ENCODE results near the gene LIF. TPM values are rescaled to one million over a fixed set of nuclear protein-coding genes. Genes with fewer than 3 reads are reported as not detected.

The LIF gene
- polyA plus RNA-seq, 1 of the 3 experiments (the other 2 are of a cell fraction): 24.6 TPM

DNA sequence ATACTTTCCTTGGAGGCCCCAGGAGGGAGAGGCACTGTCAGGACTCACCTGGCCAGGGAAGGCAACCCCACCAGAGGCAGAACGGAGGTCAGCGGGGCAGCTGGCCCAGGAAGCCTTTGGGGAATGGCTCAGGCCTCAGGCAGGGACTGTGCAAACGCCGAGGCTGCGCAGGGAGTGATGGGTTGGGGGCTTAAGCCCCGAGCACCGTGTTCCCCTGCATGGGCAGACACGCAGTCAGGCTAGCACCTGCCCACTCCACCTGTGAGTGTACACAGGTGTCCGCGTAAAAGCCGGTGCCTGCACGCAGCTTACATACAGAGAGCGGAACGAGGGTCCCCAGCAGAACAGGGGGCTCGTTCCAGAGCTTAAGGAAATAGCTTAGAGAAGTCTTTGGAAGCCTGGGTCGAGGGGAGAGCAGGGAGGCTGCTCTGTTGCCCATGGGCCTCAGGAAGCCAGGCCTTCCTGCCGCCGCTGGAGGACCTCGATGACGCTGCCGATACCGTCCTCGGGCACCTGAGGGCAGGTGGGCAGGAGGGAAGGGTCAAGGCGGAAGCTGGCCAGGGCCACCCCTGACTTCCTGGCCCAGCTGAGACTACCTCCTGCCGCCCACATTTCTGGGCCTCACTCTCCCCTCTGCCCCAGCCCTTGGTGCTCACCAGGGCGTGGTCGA, 38.8 kb upstream of the LIF start:
- POLR2A ChIA-PET: no interaction called here
- Histone ChIP-seq H3K4me2 (no peak overlapping the region), H3K36me3 (replicated peaks in 1 of 2; ENCODE audit: control insufficient read depth in 1 of 2, insufficient read depth in 2 of 2, low read length in 1 of 2) (peaks cover 0 to 2% of the 10 kb centered on the region in 2 experiments), H2AFZ (ENCODE audit: low read depth) (no peak overlapping the region), H3K9me3 (no peaks in the 10 kb centered on the region), H3F3A (replicated peaks; ENCODE audit: insufficient read depth) (peaks cover 18% of the 10 kb centered on the region), H3K9ac (no peak overlapping the region), H3K27ac (ENCODE audit: low read depth in 2 of 2, low read length in 1 of 2) (no peak overlapping the region), H3K9me2 (no peaks in the 10 kb centered on the region), H3K79me2 (ENCODE audit: insufficient read depth) (no peaks in the 10 kb centered on the region), H3K27me3 (ENCODE audit: insufficient read depth) (no peaks in the 10 kb centered on the region), H4K20me1 (ENCODE audit: insufficient read depth) (peaks cover 4% of the 10 kb centered on the region; the same call in 1 of the 2 replicates), H3K4me3 (ENCODE audit: low read depth in 2 of 2, low read length in 1 of 2) (no peak overlapping the region), H3K4me1 (ENCODE audit: control insufficient read depth in 1 of 2, insufficient read depth in 2 of 2, low read depth in 1 of 2, low read length in 1 of 2) (peaks cover 6 to 17% of the 10 kb centered on the region in 2 experiments; a peak in 2 of 4 replicates)
- TF ChIP-seq TCF12 (IDR thresholded peaks at IDR 0.05) (no peak), NRF1 (IDR thresholded peaks at IDR 0.05; ENCODE audit: low read depth, low read length) (no peak), FOXM1 (IDR thresholded peaks at IDR 0.05; ENCODE audit: low read depth) (no peak), EP300 (IDR thresholded peaks at IDR 0.05; ENCODE audit: borderline replicate concordance in 1 of 2, low read depth in 1 of 2, low read length in 1 of 2) (no peak), JUND (IDR thresholded peaks at IDR 0.05) (no peak), EZH2phosphoT487 (IDR thresholded peaks at IDR 0.05; ENCODE audit: borderline replicate concordance, low read depth) (no peak)
- TF ChIP-seq, protein P1, sequence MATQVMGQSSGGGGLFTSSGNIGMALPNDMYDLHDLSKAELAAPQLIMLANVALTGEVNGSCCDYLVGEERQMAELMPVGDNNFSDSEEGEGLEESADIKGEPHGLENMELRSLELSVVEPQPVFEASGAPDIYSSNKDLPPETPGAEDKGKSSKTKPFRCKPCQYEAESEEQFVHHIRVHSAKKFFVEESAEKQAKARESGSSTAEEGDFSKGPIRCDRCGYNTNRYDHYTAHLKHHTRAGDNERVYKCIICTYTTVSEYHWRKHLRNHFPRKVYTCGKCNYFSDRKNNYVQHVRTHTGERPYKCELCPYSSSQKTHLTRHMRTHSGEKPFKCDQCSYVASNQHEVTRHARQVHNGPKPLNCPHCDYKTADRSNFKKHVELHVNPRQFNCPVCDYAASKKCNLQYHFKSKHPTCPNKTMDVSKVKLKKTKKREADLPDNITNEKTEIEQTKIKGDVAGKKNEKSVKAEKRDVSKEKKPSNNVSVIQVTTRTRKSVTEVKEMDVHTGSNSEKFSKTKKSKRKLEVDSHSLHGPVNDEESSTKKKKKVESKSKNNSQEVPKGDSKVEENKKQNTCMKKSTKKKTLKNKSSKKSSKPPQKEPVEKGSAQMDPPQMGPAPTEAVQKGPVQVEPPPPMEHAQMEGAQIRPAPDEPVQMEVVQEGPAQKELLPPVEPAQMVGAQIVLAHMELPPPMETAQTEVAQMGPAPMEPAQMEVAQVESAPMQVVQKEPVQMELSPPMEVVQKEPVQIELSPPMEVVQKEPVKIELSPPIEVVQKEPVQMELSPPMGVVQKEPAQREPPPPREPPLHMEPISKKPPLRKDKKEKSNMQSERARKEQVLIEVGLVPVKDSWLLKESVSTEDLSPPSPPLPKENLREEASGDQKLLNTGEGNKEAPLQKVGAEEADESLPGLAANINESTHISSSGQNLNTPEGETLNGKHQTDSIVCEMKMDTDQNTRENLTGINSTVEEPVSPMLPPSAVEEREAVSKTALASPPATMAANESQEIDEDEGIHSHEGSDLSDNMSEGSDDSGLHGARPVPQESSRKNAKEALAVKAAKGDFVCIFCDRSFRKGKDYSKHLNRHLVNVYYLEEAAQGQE (IDR thresholded peaks at IDR 0.05; ENCODE audit: low read depth, low read length): no peak
- TF ChIP-seq, protein P2, sequence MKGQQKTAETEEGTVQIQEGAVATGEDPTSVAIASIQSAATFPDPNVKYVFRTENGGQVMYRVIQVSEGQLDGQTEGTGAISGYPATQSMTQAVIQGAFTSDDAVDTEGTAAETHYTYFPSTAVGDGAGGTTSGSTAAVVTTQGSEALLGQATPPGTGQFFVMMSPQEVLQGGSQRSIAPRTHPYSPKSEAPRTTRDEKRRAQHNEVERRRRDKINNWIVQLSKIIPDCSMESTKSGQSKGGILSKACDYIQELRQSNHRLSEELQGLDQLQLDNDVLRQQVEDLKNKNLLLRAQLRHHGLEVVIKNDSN (IDR thresholded peaks at IDR 0.05; ENCODE audit: borderline replicate concordance, low read depth): no peak
- 87% methylated on average over 13 of the region's 27 CpGs for WGBS (ENCODE audit: low lambda C conversion rate)
- no peak for DNase-seq
- CTCF ChIA-PET: interaction anchor here (0.8 to 12.9 kb wide), 14 partner anchors 10 to 681 kb away, joined by 3 to 228 read pairs (median 4); partner anchors contain the start of genes NF2, RNF215, SEC14L2 and SF3A1

DNA sequence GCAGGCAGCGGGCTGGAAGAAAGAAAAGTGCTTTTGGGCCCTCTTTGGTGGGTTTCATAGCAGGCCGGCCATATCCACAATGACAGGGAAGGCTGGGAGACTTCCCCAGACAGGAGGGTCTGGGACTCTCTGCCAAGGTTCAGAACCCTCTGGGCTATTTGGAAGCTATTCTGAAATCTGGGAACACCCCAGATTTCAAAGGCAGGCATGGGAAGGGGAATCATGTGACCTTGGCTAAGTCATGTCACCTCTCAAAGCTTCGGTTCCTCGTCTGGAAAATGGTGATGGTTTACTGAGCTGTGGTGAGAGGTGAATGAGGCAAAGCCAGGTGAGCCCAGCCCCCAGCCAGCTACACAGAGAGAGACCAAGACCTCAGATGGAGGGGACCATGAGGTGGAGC, 38.1 kb upstream of the LIF start:
- CTCF ChIA-PET: interaction anchor here (1.7 to 12.9 kb wide), 4 partner anchors 10 to 176 kb away, joined by 4 to 228 read pairs (median 14); partner anchors contain the start of genes RNF215 and SEC14L2
- POLR2A ChIA-PET: no interaction called here

More for the DNA sequence above, 38.1 kb upstream of the LIF start:
- H3K36me3 ChIP-seq (replicated peaks in 1 of 2; ENCODE audit: control insufficient read depth in 1 of 2, insufficient read depth in 2 of 2, low read length in 1 of 2): peaks cover 0 to 2% of the 10 kb centered on the region in 2 experiments
- H3K79me2 ChIP-seq (ENCODE audit: insufficient read depth): no peaks in the 10 kb centered on the region
- H3K4me1 ChIP-seq (ENCODE audit: control insufficient read depth in 1 of 2, insufficient read depth in 2 of 2, low read depth in 1 of 2, low read length in 1 of 2): peaks cover 0 to 11% of the 10 kb centered on the region in 2 experiments; a peak in 1 of 4 replicates
- 94% methylated on average over 4 of the region's 4 CpGs for WGBS (ENCODE audit: low lambda C conversion rate)
- TF ChIP-seq, protein P3, sequence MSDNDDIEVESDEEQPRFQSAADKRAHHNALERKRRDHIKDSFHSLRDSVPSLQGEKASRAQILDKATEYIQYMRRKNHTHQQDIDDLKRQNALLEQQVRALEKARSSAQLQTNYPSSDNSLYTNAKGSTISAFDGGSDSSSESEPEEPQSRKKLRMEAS (IDR thresholded peaks at IDR 0.05; ENCODE audit: low read depth): no peak
- H3F3A ChIP-seq (replicated peaks; ENCODE audit: insufficient read depth): peaks cover 17% of the 10 kb centered on the region
- H3K27ac ChIP-seq (ENCODE audit: low read depth in 2 of 2, low read length in 1 of 2): no peak overlapping the region
- no peak overlapping the region for H3K4me3 ChIP-seq (ENCODE audit: low read depth in 2 of 2, low read length in 1 of 2)
- DNase-seq: no peak
- H4K20me1 ChIP-seq (ENCODE audit: insufficient read depth): peaks cover 4% of the 10 kb centered on the region; the same call in 1 of the 2 replicates
- H3K9ac ChIP-seq: no peak overlapping the region
- no peak overlapping the region for H2AFZ ChIP-seq (ENCODE audit: low read depth)
- no peaks in the 10 kb centered on the region for H3K9me2 ChIP-seq
- no peak overlapping the region for H3K4me2 ChIP-seq
- no peaks in the 10 kb centered on the region for H3K27me3 ChIP-seq (ENCODE audit: insufficient read depth)
- no peaks in the 10 kb centered on the region for H3K9me3 ChIP-seq

All from SK-N-SH (cell line).